Transverse colon (tissue), 4 donors: ENCODE measurements around the gene HYAL3.

ENCODE experiments used
- CTCF ChIP-seq, 5 experiments: fragments of 200-600 bp in 3 of 5; fragments of 450-650 bp in 2 of 5; sonication (generic) in 3 of 5; IDR thresholded peaks; 1 replicate in 2 of 5; 2 replicates in 3 of 5; pipeline ENCODE4 v1.5.1; 2016 to 2017; ENCODE audit warnings: antibody characterized with exemption in 5 of 5, inconsistent platforms in 3 of 5, mild to moderate bottlenecking in 2 of 5, moderate library complexity in 1 of 5
- EP300 ChIP-seq: sonication (generic); formaldehyde crosslinking; IDR thresholded peaks from one replicate; pipeline ENCODE4 v1.6.1; 2017; ENCODE audit warnings: antibody characterized with exemption, low read depth
- POLR2A ChIP-seq: fragments of 450-650 bp; IDR thresholded peaks from one replicate; pipeline ENCODE4 v1.6.1; 2016; ENCODE audit warnings: antibody characterized with exemption, mild to moderate bottlenecking, moderate library complexity
- POLR2AphosphoS5 ChIP-seq, 3 donors: sonication (generic); formaldehyde crosslinking; IDR thresholded peaks; one replicate each; pipeline ENCODE4 v1.6.1; 2016; ENCODE audit warnings: antibody characterized with exemption in 3 of 3

GRCh38 chr3:50296721-50297383 is 2.4 kb downstream of the HYAL3 start:
- TF ChIP-seq POLR2AphosphoS5 (IDR thresholded peaks at IDR 0.05) (no peak), CTCF (IDR thresholded peaks at IDR 0.05) (no peak), EP300 (no peak), POLR2A (no peak)
